HUES64 (cell line): ENCODE data around the gene PMM1.
A peak's percentile ranks its signal among the peaks of the same experiment; 100 is the strongest.

Source experiments
- H3K27ac ChIP-seq: 2 replicates; pipeline ENCODE4 v1.7.0; 2013; ENCODE audit warnings: low read depth, low read length, inconsistent platforms
- H3K27me3 ChIP-seq: 2 replicates; pipeline ENCODE4 v1.6.1; 2013; ENCODE audit warnings: mild to moderate bottlenecking, low read length; ENCODE audit not compliant: insufficient read depth
- H3K36me3 ChIP-seq: 2 replicates; pipeline ENCODE4 v1.6.1; 2013; ENCODE audit warnings: mild to moderate bottlenecking, low read length; ENCODE audit not compliant: insufficient read depth
- H3K4me1 ChIP-seq: 2 replicates; pipeline ENCODE4 v1.6.1; 2013; ENCODE audit warnings: mild to moderate bottlenecking, low read length, moderate library complexity; ENCODE audit not compliant: insufficient read depth
- H3K4me3 ChIP-seq: 2 replicates; pipeline ENCODE4 v1.5.1; 2013; ENCODE audit warnings: mild to moderate bottlenecking, low read length, moderate library complexity
- H3K9ac ChIP-seq: 2 replicates; pipeline ENCODE4 v1.6.1; 2013; ENCODE audit warnings: mild to moderate bottlenecking, low read depth, low read length
- H3K9me3 ChIP-seq: 2 replicates; pipeline ENCODE4 v1.6.1; 2013; ENCODE audit warnings: low read depth, low read length; ENCODE audit not compliant: insufficient read depth
- WGBS: fragments of 150-250, 120-280 bp; methylation state at CpG from one replicate; pipeline ENCODE4 v1.1.7; 2013; ENCODE audit warnings: missing lambda C conversion rate; 5-methylcytosine and 5-hydroxymethylcytosine counted together

Gene PMM1

GRCh38 chr22:41620589-41621098 lies 31.0 kb upstream of the PMM1 start, which contains the start of gene DESI1:
DESI1 (minus strand) TSS chr22:41621043; CDS start chr22:41620839, 204 bp downstream.
- Histone ChIP-seq H3K27me3 (no peaks in the 10 kb centered on the region), H3K9me3 (no peaks in the 10 kb centered on the region), H3K36me3 (peaks cover 30% of the 10 kb centered on the region), H3K4me3 (peak within 1 kb of the TSS; percentile 95), H3K9ac (peak within 1 kb of the TSS; percentile 98), H3K4me1 (peaks cover 7% of the 10 kb centered on the region; the same call in 1 of the 2 replicates), H3K27ac (peak within 1 kb of the TSS; percentile 99)
- WGBS: under 1% methylated on average over 40 of the region's 40 CpGs

DNA sequence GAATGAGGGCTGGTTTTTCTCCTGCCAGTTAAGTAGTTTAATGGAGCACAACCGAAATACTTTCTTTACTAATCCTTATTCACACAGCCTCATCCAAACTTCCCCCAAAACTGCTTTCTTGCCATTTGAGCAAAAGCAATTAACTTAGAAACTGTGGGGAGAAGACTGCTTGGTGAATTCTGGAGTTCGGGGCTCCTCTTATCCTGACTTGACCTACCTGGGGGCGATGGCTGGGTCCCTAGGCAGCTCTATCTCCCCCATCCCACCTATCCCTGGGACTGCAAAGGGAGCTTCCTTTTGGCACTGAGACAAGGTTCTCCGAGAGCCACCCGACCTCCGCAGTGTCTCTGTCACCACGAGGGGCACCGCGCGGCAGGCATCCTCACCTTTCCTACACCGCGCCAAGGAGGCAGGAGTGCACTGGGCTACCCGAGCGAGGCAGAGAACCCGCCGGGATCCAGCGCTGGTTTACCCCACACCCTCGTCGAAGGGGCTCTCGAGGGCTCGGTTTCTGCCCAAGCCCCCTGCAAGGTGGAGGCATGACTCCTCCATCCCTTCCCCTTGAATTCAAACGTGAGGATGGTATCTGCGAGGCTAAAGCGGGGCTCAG lies 30.4 kb upstream of the PMM1 start:
- Histone ChIP-seq H3K27ac (peak overlapping the region; percentile 73), H3K27me3 (no peaks in the 10 kb centered on the region), H3K9ac (peak overlapping the region; percentile 86), H3K9me3 (no peaks in the 10 kb centered on the region), H3K4me3 (peak overlapping the region; percentile 95), H3K36me3 (peaks cover 25% of the 10 kb centered on the region), H3K4me1 (peaks cover 7% of the 10 kb centered on the region; the same call in 1 of the 2 replicates)
- under 1% methylated on average over 23 of the region's 24 CpGs for WGBS

GRCh38 chr22:41613456-41613855 lies 23.8 kb upstream of the PMM1 start:
- Histone ChIP-seq H3K36me3 (0 out of 2 replicates have a peak, but pooled peaks cover 3% of the 10 kb centered on the region), H3K4me1 (no peaks in the 10 kb centered on the region), H3K9me3 (no peaks in the 10 kb centered on the region), H3K27me3 (no peaks in the 10 kb centered on the region), H3K4me3 (no peak overlapping the region), H3K9ac (no peak overlapping the region), H3K27ac (no peak overlapping the region)
- 91% methylated on average over 2 of the region's 2 CpGs for WGBS

- H3K36me3 ChIP-seq: peaks cover 4% of the 10 kb centered on the region; the same call in 1 of the 2 replicates
- no peaks in the 10 kb centered on the region for H3K27me3 ChIP-seq
- H3K4me3 ChIP-seq: no peak overlapping the region
- no peaks in the 10 kb centered on the region for H3K4me1 ChIP-seq
- 95% methylated on average over 6 of the region's 6 CpGs for whole genome bisulfite sequencing
- H3K9me3 ChIP-seq: no peaks in the 10 kb centered on the region
- no peak overlapping the region for H3K9ac ChIP-seq
- H3K27ac ChIP-seq: no peak overlapping the region
Measured at GRCh38 chr22:41612603-41613306, 23.1 kb upstream of the PMM1 start.

DNA sequence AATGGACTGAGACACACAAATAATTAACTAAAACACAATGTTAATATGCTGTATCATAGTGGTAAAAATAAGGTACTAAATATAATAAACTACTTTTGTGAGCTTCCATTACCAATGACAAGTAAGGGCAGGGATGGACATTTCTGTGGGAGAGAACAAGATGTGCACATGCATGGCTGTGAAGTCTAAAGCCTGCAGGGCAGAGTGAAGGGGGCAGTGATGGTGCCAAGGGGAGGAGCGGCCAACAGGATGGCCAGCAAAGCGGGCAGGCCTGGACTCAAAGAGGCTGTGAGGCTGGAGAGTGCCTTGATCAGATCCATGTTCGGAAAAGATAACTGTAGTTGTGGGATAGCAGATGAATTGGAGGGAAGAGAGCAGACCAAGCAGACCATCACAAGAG lies 18.7 kb upstream of the PMM1 start:
- H3K4me1 ChIP-seq: no peaks in the 10 kb centered on the region
- no peaks in the 10 kb centered on the region for H3K27me3 ChIP-seq
- no peak overlapping the region for H3K4me3 ChIP-seq
- no peak overlapping the region for H3K27ac ChIP-seq
- 93% methylated on average over 3 of the region's 3 CpGs for WGBS
- no peaks in the 10 kb centered on the region for H3K9me3 ChIP-seq
- peaks cover 42% of the 10 kb centered on the region for H3K36me3 ChIP-seq
- H3K9ac ChIP-seq: no peak overlapping the region

DNA sequence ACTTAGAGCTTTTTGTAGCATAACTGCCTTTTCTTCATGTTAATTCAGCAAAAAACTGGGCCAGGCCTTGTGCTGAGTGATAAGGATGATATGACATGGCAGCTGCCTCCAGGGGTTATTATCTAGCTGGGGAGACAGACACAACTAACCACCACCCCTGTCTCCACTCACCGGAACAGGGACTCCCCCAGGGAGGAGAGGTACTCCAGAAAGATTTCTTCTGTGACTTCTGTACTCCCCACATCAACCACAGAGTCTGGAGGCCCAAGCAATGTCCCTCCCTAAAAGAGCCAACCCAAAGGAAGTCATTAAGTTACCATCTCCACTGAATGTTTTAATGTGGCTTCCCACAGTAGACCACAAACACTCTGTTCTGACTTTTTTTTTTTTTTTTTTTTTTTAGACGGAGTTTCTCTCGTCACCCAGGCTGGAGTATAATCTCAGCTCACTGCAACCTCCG lies 14.3 kb upstream of the PMM1 start:
- no peaks in the 10 kb centered on the region for H3K4me1 ChIP-seq
- no peak overlapping the region for H3K27ac ChIP-seq
- H3K27me3 ChIP-seq: no peaks in the 10 kb centered on the region
- H3K9ac ChIP-seq: no peak overlapping the region
- 93% methylated on average over 4 of the region's 4 CpGs for WGBS
- peaks cover 71% of the 10 kb centered on the region for H3K36me3 ChIP-seq
- no peak overlapping the region for H3K4me3 ChIP-seq
- H3K9me3 ChIP-seq: no peaks in the 10 kb centered on the region

- H3K4me3 ChIP-seq: no peak overlapping the region
- no peak overlapping the region for H3K9ac ChIP-seq
- H3K27me3 ChIP-seq: no peaks in the 10 kb centered on the region
- H3K36me3 ChIP-seq: peaks cover 55% of the 10 kb centered on the region
- no peaks in the 10 kb centered on the region for H3K9me3 ChIP-seq
- H3K4me1 ChIP-seq: no peaks in the 10 kb centered on the region
- no peak overlapping the region for H3K27ac ChIP-seq
- 93% methylated on average over 8 of the region's 8 CpGs for WGBS
Measured at GRCh38 chr22:41600976-41601375, 11.3 kb upstream of the PMM1 start.

GRCh38 chr22:41598891-41599635 lies 9.4 kb upstream of the PMM1 start:
- H3K9ac ChIP-seq: no peak overlapping the region
- H3K4me1 ChIP-seq: no peaks in the 10 kb centered on the region
- H3K27me3 ChIP-seq: no peaks in the 10 kb centered on the region
- H3K4me3 ChIP-seq: no peak overlapping the region
- H3K9me3 ChIP-seq: no peaks in the 10 kb centered on the region
- 94% methylated on average over 7 of the region's 8 CpGs for WGBS
- H3K36me3 ChIP-seq: peaks cover 37% of the 10 kb centered on the region
- no peak overlapping the region for H3K27ac ChIP-seq

- H3K27me3 ChIP-seq: no peaks in the 10 kb centered on the region
- WGBS: 97% methylated on average over 5 of the region's 5 CpGs
- H3K36me3 ChIP-seq: peaks cover 28% of the 10 kb centered on the region
- no peaks in the 10 kb centered on the region for H3K4me1 ChIP-seq
- H3K27ac ChIP-seq: no peak overlapping the region
- H3K9me3 ChIP-seq: no peaks in the 10 kb centered on the region
- H3K9ac ChIP-seq: no peak overlapping the region
- no peak overlapping the region for H3K4me3 ChIP-seq
Measured at GRCh38 chr22:41598081-41598480, 8.4 kb upstream of the PMM1 start.

DNA sequence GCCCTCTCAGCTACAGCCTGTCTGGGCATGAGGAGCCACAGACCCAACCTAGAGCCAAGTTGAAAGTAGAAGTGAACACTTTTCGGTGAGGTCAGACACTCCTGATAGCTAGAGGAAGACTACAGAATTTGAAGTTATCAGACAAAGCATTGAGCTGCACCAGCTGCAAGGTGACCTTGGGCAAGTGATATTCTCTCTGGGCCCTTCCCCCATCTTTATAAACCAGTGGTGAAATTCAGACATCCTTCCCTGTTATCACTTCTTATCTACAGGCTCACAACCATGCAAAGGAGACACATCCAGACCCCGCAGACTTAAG lies 8.0 kb upstream of the PMM1 start:
- Histone ChIP-seq H3K27me3 (no peaks in the 10 kb centered on the region), H3K9ac (no peak overlapping the region), H3K9me3 (0 out of 2 replicates have a peak, but pooled peaks cover 2% of the 10 kb centered on the region), H3K4me1 (no peaks in the 10 kb centered on the region), H3K27ac (no peak overlapping the region), H3K36me3 (peaks cover 23% of the 10 kb centered on the region), H3K4me3 (no peak overlapping the region)
- 94% methylated on average over 2 of the region's 2 CpGs for WGBS
